Stimulated activated CD4-positive, alpha-beta T cell treated with anti-CD3 and anti-CD28 coated beads, Interleukin-12 subunit alpha, Interleukin-12 subunit beta, amount 100 ng/mL, for 24 hours (primary cell): ENCODE data around the gene OPCML.
A peak's percentile ranks its signal among the peaks of the same experiment; 100 is the strongest.

Experiments
- DNase-seq, 2 experiments: peaks; one replicate each; pipeline ENCODE4 v3.0.0-alpha.2; 2020; ENCODE audit warnings: low read depth in 2 of 2

OPCML gene

GRCh38 chr11:133134314-133135173 is 397.8 kb downstream of the OPCML start:
- peak in 1 of 2 experiments; percentile 28 for DNase-seq

- no peak for DNase-seq
These were observed 398.7 kb downstream of the OPCML start for GRCh38 chr11:133133606-133134005.

- no peak for DNase-seq
These were observed 399.3 kb downstream of the OPCML start for GRCh38 chr11:133133050-133133449.

- DNase-seq, result no peak
These were observed 404.6 kb downstream of the OPCML start for GRCh38 chr11:133127741-133128140.

GRCh38 chr11:133123796-133124195 is 408.5 kb downstream of the OPCML start:
- DNase-seq, result no peak

- DNase-seq, result no peak
These were observed 408.9 kb downstream of the OPCML start for GRCh38 chr11:133123366-133123765.

GRCh38 chr11:133122256-133122655 is 410.0 kb downstream of the OPCML start:
- no peak for DNase-seq

GRCh38 chr11:133118563-133119268 is 413.6 kb downstream of the OPCML start:
- DNase-seq, result no peak

GRCh38 chr11:133115099-133115498 is 417.2 kb downstream of the OPCML start:
- DNase-seq, result no peak

- DNase-seq, result no peak
These were observed 424.5 kb downstream of the OPCML start for GRCh38 chr11:133107763-133108162.

GRCh38 chr11:133107136-133107535 is 425.2 kb downstream of the OPCML start:
- no peak for DNase-seq

- no peak for DNase-seq
These were observed 425.9 kb downstream of the OPCML start for GRCh38 chr11:133106417-133106816.

GRCh38 chr11:133104009-133104744 is 428.1 kb downstream of the OPCML start:
- no peak for DNase-seq

GRCh38 chr11:133096981-133097380 is 435.3 kb downstream of the OPCML start:
- DNase-seq, result no peak

- no peak for DNase-seq
These were observed 445.8 kb downstream of the OPCML start for GRCh38 chr11:133086518-133086917.

- peak; percentile 10 to 48 for DNase-seq
These were observed 449.3 kb downstream of the OPCML start for GRCh38 chr11:133082841-133083488.

GRCh38 chr11:133082453-133082781 is 449.9 kb downstream of the OPCML start:
- peak in 1 of 2 experiments; percentile 11 for DNase-seq

- no peak for DNase-seq
These were observed 450.4 kb downstream of the OPCML start for GRCh38 chr11:133081730-133082452.

GRCh38 chr11:133081020-133081419 is 451.3 kb downstream of the OPCML start:
- DNase-seq, result no peak

- DNase-seq, result peak in 1 of 2 experiments; percentile 22
These were observed 453.5 kb downstream of the OPCML start for GRCh38 chr11:133078591-133079404.
